Fibroblast of mammary gland (primary cell): ENCODE measurements around the gene AATK.

Experiments used
- DNase-seq: peaks from one replicate; pipeline ENCODE4 v3.0.0-alpha.2; 2010; ENCODE audit warnings: low read depth
- H3K4me3 ChIP-seq: 2 replicates; pipeline ENCODE4 v1.5.1; 2011; ENCODE audit warnings: low read depth, mild to moderate bottlenecking, low read length, moderate library complexity; ENCODE audit not compliant: control insufficient read depth
- TF ChIP-seq, protein P1 (sequence below): conservative IDR thresholded peaks from 2 replicates; pipeline ENCODE4 v1.5.1; 2011; ENCODE audit warnings: low read depth, low read length, inconsistent platforms; ENCODE audit not compliant: control insufficient read depth, insufficient read depth

Gene AATK

DNA sequence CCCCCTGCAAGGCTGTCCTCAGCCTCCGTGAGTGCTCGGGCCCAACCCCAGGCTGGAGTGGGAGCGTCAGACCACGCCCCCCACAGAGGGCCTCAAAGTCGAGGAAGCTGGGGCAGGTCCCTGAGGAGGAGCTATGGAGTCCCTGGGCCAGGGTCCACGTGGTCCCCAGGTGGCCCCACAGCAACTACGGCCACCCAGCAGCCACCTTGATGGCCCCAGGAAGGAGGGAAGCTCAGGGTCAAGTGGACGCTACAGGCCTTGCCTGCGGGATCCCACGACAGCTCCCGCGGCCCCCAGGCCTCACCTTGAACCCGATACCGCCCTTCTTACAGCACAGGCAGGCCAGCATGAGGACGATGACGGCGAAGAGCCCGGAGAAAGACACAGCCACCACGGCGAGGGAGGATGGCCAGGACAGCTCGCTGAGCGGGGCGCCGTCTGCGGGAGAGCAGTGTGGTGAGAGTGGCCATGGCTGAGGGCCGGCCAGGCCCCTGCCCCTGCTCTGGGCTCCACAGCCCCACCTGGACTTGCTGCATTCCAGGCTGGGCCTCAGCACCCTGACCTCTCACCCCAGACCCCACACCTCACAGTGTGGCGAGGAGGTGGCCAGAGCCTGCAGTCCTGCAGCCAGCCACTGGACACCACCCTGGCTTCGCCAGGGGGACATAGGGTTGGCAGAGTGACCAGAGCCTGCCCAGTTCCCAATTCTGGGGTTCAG lies 31.8 kb downstream of the AATK start:
- no peak overlapping the region for H3K4me3 ChIP-seq
- DNase-seq = no peak
- TF ChIP-seq, protein P1, sequence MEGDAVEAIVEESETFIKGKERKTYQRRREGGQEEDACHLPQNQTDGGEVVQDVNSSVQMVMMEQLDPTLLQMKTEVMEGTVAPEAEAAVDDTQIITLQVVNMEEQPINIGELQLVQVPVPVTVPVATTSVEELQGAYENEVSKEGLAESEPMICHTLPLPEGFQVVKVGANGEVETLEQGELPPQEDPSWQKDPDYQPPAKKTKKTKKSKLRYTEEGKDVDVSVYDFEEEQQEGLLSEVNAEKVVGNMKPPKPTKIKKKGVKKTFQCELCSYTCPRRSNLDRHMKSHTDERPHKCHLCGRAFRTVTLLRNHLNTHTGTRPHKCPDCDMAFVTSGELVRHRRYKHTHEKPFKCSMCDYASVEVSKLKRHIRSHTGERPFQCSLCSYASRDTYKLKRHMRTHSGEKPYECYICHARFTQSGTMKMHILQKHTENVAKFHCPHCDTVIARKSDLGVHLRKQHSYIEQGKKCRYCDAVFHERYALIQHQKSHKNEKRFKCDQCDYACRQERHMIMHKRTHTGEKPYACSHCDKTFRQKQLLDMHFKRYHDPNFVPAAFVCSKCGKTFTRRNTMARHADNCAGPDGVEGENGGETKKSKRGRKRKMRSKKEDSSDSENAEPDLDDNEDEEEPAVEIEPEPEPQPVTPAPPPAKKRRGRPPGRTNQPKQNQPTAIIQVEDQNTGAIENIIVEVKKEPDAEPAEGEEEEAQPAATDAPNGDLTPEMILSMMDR = no peak

DNA sequence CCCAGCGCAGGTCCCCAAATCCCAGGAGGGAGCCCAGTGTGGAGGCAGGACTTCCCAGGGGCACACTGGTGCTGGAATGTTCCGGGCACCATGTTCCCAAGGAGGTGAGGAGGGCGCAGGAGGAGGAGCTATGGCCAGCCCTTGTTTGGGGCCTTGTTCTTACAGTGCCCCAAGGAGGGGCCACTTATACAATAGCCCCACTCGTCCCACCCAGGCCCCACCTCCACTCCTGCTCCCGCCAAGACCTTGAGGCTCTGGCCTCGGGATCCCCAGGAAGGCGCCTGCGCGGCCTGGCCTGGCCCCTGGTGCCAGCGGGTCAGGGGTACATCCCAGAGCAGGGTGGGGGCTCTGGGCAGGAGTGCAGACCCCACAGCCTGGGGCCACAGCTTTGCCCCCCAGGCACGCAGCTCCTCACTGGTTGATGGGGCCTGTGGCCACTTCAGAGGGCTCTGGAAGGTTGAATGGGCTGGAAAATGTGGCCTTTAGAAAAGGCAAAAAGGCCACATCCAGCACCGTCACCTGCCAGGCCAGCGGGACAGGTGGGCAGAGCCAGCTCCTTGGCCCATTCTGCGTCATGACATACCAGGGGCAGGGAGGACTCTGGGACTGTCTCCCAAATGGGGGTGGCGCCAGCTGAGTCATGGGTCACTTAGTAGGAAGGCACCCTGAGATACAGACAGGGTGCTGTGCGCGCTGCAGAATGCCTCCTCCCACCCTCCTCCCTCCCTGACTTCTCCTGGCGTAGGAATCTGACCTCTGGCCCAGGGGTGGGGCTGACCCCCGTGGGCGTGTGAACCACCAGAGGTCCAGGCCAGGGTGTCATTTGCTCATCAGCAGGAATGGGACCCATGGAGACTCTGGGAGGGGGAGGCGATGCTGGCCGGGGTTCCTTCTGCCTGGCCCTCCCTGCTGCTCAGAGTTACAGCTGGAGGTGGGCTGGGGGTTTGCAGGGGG lies 33.0 kb downstream of the AATK start:
- TF ChIP-seq, protein P1 = no peak
- no peak overlapping the region for H3K4me3 ChIP-seq
- DNase-seq = no peak

DNA sequence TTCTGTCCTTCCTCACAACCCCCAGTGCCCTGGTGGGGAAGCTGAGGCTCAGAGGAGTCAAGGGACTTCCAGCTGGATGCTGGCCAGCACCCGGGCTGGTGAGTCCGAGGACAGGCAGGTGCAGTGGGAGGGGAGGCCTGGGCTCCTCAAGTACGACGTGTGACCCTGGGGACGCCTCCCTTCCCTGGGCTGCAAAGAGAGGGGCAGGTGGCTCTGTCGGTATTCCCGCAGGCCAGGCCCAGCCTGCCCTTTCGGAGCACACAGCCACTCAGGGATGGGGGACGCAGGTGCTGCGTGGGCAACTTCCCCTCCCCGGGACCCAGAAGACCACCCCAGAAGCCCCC lies 33.9 kb downstream of the AATK start:
- no peak overlapping the region for H3K4me3 ChIP-seq
- no peak for DNase-seq
- TF ChIP-seq, protein P1 = no peak

DNA sequence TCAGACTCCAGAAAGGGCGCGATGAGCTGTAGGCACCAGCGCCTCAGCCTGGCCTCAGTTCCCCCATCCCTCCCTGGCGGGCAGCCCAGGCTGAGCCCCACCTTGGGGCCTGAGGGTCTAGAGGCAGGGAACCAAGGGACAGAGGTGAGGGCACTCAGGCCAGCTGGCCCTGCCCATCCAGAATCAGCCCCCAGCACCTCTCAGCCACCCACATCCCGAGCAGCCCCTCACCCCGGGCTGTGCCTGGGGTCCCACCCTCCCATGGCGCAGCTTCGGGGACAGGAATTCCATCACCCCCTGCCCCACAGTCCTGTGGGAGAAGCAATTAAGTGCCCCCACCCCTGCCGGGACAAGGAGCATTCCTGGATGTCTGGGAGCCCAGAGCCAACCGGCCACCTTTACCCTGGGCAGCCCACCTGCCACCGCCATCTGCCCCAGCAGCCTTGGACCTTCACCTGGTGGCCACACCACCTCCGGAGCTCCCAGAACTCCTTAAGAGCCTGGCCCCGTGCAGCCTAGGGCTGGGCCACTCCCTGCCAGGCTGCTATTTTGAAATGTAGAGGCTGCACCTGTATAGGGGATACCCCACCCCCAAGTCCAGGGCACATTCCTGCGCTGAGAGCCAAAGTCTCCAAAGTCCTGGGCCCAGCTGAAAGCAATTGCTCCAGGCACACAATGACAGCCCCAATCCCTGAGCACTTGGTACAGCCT lies 34.4 kb downstream of the AATK start:
- DNase-seq = no peak
- TF ChIP-seq, protein P1 = no peak
- H3K4me3 ChIP-seq = no peak overlapping the region

DNA sequence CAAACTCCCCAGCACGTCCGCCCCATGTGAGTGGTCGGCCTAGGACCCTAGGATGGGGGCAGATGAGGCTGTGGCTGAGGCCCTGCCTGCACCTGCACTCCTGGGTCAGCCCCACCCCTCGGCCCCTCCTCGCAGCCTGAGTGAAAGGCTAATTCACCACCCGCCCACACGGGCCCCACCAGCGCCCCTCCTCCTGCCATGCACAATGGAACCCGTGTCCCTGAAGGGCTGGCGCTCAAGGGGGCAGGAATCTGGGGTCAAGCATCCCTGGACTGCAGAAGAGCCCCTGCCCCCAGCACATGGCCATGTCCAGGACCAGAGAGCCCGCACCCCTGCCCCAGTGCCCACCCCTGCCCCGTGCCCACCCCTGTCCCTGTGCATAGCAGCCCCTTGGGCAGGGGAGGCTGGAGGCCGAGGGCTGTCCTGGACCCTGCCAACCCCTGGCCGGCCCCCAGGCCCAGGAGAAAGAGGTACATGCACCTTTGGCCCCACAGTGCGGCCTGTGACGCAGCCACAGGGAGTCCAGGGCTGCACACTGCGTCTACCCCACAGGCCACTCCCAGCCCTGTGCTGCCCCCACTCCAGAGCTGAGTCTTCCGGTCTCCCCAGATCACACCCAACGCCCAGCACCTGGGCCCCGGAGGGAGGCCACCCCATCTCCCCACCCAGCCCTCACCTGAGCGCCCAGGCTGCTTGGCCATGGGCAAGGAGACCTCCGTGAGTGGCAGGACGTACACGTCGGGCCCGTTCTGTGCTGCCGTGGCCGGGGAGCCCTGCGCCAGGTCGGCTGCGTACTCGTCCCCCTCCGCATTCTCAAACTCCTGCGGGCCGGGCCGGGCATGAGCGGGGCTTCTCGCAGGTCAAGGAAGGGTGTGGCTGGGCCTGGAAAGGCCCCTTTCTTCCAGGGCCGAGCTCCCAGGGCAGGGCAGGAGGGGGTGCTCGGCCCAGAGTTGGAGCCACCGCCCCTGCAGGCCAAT lies 35.3 kb downstream of the AATK start:
- TF ChIP-seq, protein P1 = no peak
- DNase-seq = no peak
- no peak overlapping the region for H3K4me3 ChIP-seq

DNA sequence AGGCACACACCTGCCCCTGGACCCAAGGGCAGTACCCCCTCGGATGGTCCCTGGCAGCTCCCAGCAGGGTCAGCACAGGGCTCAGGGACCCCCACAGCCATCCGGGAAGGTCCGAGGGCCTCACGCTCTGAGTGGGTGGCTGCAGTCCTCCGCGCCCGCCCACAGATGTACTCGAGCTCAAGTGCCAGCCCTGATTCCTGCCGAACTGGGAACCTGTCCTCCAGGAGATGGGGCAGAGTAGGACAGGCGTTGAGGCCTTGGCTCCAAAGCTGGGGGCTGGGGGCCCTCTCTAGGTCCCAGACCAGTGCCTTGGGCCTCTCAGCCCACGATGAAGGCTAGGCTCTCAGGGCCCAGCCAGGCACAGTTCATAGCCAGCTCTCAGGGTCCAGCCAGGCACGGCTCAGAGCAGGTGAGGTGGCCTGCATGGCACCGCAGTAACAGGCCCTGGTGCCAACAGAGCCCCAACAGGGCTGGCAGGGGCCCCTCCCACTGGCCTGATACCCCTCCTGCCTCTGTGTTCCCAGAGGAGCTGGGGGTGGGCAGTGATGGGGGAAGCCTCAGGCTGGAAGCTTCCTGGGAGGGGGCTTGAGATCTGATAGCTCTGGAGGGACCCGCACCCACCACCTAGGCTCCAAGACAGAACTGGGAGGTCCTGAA lies 36.2 kb downstream of the AATK start:
- H3K4me3 ChIP-seq = no peak overlapping the region
- TF ChIP-seq, protein P1 = no peak
- no peak for DNase-seq
